Stimulated activated CD8-positive, alpha-beta memory T cell treated with anti-CD3 and anti-CD28 coated beads, Interleukin-7, amount 100 ng/mL, for 1 hour (primary cell): ENCODE results near the gene LGALSL.
"Not testable (repeated sequence)": the region's sequence is repeated elsewhere in the genome, so short reads cannot be mapped to it uniquely, and the experiment has no call there.

ENCODE experiments used
- DNase-seq, 2 donors: peaks; one replicate each; pipeline ENCODE4 v3.0.0-alpha.2; 2020; ENCODE audit warnings: low read depth in 2 of 2

The LGALSL gene

DNA sequence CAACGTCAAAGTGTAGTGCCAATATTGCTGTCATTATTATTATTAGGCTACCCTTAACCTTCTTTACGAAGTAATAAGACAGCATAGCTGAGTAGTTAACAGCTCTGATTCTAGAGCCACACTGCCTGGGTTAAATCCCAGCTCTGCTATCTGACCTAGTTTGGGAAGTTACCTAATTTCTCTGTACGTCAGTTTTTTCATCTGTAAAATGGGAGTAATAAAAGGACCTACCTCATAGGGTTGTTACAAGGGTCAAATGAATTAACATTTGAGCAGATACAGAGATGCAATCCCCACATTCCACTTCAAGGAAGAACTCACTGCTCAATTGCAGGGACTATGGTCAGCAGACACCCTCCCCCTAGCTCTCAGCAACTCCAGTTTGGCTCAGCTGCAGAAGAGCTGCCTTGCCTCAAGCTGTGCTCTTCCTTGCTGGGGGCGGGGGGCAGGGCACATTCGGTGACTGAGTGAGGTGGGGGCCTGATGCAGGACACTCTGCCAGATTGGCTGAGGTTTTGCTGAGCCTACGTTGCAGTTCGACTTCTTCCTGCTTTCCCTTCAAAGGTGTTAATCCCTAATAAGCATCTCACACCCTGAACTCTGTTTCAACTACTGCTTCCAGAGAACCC, 11.0 kb upstream of the LGALSL start:
- no peak for DNase-seq

DNA sequence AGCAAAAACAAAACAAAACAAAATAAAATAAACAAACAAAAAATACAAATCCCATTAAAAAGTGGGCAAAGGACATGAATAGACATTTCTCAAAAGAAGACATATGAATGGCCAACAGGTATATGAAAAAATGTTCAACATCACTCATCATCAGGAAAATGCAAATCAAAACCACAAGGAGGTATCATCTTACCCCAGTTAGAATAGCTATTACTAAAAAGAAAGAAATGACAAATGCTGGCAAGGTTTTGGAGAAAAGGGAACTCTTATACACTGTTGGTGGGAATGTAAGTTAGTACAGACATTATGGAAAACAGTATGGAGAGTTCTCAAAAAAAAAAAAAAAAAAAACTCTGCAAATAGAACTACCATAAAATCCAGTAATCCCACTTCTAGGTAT, 8.0 kb upstream of the LGALSL start:
- DNase-seq: not testable (repeated sequence)

DNA sequence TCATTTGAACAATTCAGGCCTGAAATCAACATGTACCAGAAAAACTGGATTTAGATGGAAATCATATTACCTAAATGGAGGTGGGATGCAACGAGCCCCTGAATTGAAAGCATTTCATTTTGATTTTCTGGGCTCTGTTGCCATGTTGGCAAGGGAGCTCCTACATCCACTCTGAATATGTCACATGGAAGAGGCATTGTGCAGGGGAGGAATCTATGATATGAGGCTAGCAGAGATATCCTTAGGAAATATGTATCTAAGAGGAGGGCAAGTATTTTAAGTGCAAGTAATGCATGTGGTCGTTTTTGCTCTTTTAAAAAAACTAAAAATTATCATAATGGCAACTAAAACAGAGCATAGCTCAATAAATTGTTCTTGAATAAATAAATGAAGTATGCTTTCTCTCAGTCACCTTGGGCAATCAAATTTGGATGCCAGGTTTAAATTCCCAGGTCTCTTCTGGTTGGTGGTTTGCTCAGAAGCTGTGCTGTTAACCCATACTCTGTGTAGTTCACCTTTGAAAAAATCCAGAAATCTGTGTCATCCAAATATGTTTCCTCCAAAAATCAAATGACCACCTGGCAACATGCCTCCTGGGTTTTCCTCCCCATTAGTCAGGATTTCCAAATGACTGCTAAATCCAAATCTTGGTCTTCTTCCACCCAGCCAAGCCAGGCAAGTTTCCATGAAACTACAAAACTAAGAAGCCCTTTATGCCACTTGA, 6.5 kb upstream of the LGALSL start:
- no peak for DNase-seq

DNA sequence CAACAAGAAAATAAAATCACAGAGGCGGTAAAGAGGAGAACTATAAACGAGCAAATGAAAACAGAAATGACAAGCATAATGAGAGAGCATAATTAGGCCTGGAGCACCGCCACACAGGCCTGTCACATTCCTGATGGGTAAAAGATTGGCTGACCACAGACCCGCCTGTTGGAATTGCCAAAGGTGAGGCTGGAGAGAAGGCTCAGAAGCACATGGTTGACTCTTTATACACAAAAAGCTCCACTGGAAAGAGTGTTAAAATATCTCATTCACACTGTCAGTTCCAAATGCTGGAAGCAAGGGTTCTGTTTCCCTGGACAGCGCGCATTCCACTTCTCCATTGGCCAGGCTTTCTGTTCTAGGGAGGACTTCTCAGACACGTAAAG, 5.9 kb upstream of the LGALSL start:
- DNase-seq: no peak

DNA sequence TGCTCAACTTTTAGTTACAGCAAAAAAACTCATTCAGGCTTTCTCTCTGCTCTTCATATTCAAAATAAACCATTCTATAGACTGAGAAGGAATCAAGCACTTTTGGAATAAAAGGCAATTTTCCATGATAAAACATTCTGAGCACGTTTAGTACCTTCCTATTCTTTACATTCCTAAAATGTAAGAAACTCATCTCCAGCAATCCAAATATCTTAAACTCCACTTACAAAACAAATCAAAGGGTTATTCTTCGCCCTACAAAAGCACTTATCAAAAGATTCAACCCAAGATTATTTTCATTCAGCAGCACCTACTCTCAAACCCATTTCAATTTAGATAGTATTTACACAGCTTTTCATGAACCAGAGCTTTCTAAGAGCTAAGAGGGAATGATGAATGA, 2.9 kb upstream of the LGALSL start:
- DNase-seq: no peak

DNA sequence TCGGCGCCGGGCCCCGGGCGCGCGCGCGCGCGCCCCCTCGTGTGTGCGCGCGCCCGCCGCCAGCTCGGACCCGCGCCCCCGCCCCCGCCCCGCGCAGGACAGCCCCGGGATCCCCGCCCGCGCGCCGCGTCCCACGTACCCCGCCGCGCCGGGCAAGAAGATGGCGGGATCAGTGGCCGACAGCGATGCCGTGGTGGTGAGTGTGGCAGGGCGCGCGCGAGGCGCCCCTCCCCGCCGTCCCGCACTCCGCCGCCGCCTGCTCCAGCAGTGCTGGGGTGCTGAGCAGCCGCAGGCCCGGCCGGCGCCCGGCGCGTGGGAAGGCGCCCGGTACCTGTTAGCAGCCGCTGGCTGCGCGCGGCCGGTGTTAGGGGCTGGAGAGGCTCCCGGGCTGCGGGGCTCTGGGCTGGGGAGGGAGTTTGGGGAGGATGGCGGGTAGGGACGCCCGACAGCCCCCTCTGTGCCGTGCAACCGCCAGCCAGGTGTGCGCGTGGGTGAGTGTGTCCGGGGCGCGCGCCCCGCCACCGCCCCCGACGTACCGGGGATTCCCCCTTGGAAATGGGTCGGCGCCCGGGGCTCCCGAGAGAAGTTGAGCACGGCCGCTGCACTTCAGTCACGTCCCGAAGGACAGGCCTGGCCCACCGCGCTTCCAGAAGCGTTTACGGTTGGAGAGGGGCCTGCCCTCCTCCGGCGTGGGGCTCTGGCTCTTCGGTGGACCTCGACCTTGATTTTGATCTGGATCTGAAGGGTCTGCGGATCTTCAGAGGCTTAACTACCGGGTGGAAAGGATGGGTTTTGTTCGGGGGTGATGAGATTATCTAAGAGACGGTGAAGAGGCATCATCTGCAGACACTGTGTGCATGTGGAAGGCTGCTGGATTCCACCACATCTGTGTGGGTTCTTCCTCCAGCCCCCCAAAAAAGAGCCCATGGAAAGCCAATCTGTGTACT, 697 bp downstream of the LGALSL start:
- no peak for DNase-seq

DNA sequence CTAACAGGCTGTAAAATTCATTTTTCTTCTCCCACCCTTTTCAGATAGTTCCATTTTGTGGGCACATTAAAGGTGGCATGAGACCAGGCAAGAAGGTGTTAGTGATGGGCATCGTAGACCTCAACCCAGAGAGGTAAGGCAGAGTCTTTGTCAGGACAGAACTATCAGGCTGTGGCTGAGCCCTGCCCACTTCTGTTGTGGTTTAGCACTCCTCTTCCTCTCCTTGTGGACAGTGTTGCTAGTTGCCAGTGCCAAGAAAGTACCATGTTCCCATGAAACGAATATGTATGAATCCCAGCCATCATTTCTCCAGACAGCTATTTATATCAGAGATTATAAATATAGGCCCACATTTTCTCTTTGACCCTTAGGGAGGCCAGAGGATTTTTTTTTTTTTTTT, 1.6 kb downstream of the LGALSL start:
- no peak for DNase-seq

DNA sequence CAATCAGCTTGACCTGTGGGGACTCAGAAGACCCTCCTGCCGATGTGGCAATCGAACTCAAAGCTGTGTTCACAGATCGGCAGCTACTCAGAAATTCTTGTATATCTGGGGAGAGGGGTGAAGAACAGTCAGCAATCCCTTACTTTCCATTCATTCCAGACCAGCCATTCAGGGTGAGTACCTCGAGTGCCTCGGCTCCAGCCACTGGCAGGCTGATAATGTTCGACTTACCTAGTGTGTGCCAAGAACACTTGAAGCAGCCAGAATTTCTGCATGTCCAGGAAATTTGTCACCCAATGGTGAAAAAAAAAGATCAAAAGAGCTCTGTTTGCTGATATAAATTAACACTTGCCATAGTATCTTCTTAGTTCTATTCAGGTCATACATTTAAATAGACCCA, 2.3 kb downstream of the LGALSL start:
- no peak for DNase-seq

DNA sequence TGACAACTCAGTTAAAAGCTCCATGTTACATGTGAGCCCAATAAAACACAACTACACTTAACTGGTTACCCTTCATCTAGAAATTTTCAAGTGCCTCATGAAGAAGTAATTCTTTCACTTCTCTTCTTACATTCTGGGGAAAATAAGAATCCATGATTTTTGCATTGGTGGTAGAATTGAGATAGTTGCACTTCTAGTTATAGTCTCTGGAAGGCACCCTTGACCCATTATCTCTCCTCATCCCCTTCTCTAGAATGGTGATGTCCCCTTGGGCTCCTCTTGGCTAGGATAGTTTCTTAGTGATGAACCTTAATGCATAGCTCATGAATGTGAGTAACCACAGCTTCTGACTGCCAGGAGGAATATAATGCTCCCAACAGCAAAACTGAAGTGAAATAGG, 3.6 kb downstream of the LGALSL start:
- DNase-seq: no peak

DNA sequence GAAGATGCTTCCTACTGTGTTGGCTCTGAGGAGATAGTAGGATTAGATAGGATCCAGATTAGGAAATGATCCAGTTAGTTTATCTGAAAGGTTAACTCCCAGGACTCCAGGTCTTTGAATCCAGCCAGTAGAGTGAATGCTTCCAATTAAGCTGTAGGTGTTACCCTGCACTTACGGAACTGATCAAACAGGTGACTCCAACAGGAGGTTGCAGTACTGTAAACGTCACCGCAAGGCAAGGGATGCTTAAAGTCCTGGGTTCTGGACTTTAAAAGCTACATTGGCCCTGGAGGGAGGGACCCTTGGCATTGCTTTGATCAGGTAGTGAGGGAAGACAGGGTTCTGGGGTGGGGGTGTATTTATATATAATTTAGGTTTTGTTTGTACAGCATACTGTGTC, 5.6 kb downstream of the LGALSL start:
- no peak for DNase-seq

DNA sequence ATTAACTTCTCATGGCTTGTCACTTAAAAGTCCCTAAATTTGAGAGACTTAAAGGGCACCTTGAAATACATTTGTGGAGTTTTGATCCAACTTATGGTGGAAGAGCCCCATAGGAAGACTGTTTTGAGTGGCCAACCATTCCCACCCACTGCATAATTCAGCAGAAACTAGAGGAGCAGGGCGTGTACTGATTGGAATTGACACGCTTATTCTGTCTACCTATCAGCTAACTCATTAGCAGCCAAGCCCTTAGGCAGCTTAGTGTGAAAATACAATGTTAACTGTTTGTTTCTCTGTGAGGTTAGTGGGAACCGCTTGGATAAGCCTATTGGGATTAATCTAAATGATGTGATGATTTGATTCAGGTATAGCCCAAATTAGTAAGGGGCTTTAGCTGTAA, 6.4 kb downstream of the LGALSL start:
- no peak for DNase-seq

DNA sequence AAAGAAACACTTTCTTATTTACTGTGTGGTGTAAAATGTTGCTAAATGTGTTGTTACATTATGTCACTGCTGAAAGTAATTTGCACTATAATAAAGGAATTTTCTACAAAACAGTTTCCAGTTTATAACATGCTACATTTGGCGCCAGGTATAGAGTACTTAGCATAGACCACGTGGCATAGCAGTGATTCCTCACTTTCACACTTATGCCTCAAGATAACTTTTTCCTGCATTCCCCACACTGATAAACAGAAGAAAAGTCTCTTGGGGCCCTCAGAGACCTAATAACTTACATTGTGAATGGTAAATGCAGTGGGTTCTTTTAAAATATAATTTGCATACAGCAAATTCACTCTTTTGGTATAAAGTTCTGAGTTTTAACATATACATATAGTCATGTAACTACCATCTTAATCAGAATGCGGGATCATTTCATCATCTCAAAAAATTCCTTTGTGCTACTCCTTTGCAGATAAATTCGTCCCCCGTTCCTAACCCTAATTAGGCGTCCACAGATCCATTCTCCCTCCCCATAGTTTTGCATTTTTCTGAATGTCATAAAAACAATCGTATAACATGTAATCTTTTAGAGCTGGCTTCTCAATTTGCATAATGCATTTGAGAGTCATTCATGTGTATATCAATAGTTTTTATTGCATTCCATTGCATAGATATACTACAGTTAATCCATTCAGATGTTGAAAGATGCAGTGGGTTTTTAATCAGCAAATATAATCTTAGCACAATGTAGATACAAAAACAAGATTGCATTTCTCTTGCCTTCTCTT, 7.5 kb downstream of the LGALSL start:
- no peak for DNase-seq

DNA sequence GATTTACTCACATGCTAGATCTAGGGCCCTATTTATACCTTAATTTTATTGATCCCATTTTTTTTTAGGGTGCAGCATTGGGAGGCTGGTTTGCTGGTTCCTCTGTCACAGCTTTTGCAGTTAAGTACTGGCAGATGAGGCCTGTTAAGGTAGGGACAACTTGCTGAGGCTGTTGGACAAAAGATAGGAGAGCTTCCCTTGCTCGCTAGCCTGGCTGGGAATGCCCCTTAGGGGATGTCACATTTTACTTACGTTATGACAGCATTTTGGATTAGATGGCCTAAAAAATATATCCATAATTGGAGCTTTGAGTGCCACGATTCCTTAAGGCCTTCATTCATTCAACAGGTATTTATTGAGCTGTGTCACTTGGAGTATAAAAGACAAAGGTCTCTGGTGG, 8.2 kb downstream of the LGALSL start:
- DNase-seq: no peak

DNA sequence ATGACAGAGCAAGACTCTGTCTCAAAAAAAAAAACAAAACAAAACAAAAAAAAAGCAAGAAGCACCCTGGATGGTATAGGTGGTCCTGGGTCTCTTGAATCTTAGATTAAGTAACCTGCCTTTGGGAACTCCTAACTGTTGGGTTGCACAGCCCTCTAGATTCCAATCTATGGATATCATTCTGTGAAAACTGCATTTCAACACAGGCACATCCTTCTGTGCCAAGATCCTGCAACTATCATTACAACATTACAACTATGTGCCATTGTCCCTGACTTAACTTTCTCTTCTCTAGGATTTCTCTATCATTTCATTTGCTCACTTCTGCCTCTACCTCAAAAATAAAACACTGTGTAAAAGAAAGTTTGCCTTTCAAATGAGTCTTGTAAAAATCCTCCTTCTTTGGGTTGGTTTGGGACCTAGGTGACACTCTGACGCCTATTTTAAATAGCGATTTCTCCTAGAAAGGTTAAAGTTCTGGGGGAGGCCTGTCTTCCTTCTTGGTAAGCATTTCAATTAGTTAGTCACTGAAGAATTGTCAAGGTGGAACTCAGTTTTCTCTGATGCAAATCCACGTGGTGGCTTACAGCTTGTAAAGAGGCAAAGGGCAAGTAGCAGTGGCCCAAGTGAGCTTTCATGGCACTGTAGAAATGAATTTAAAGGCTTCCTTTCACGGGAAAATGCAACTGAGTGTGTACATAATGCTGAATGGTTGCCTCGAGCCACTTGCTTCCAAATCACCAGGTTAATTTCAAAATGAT, 9.2 kb downstream of the LGALSL start:
- no peak for DNase-seq

DNA sequence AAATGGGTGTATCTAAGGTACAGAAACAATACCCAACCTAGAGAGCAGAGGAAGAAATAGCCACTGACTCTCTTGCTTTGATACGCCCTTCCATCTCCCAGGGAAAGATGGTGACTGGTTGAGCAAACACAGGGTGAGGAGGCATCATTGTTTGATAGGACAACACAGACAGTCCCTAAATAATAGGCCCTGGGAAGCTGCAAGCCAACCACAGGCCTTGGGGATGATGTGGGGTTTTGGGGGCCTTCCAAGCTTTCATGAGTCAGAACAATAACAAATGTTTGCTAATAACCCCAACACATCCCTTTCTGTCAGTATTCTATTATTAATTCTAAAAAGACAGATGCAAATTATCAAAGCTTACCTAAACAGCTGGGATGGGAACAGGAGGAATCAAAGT, 9.8 kb downstream of the LGALSL start:
- no peak for DNase-seq

DNA sequence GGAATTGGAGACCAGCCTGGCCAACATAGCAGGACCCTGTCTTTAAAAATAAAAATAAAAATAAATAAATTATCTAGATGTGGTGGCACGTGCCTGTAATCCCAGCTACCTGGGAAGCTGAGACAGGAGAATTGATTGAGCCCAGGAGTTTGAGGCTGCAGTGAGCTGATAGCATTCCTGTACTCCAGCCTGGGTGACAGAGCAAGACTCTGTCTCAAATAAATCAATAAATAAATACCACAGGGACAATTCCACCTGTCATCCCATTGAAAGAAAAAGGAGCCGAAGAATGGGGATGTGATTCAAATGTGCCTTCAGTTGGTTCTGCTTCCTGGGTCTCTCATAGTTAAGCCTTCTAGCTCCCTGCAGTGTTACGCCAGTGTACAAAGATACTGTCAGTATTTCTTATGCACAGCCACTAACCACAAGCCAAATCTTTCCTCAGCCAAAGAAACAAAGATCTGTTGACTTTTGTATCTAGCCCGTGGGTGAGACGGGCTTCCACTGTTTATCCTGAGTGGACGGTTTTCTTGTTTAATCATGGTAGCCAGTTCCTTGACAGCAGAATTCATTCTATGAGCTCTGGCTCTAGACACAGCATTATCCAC, 12.6 kb downstream of the LGALSL start:
- no peak for DNase-seq

DNA sequence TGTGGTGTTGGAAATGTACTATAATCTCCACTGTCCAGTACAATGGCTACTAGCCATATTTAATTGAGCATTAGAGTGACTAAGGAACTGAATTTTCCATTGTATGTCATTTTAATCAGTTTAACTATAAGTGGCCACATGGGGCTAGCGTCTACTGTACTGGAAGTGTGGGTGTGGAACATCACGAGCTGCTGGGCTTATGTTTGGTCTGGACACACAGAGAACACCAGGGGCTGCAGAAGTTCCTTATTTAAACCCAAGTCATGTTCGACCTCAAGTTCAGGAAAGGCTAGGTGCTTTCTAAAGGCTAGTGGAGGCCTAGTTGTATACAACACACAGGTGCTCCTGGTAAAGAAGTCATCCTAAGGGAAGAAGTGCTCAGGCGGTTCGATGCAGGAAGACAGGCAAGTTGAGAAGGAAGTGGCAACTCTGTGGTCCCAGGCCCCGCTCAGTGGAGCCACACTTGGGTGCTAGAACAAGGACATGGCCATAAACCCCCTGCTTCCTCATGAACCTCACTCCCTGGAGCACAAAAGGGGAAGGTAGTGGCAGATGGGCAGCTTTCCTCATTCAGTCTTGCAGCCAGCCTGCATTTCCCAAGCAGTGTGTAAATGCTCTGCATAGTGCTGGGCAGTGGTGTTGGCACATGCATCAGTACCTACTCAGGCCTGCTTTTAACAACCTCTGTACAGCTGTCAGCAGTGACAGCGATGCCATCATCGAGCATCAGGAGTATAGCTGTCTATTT, 13.3 kb downstream of the LGALSL start:
- DNase-seq: no peak

DNA sequence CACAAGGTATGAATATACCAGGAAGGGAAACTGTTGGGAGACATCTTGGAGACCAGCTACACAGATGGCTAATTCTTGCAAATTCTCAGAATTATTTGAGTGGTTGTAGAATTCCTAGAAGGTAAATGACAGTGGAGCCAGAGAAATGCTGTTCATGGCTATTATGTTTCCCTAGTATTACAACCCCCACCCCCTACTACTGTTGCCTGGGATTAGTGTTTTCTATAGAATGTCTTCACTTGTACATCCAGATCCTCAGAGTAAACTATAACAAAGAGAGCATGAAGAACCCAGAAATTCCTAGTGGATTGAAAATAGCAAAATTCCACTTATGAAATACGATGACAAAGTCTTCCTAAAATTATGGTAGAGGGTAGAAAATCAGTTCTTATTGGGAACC, 15.3 kb downstream of the LGALSL start:
- DNase-seq: no peak

DNA sequence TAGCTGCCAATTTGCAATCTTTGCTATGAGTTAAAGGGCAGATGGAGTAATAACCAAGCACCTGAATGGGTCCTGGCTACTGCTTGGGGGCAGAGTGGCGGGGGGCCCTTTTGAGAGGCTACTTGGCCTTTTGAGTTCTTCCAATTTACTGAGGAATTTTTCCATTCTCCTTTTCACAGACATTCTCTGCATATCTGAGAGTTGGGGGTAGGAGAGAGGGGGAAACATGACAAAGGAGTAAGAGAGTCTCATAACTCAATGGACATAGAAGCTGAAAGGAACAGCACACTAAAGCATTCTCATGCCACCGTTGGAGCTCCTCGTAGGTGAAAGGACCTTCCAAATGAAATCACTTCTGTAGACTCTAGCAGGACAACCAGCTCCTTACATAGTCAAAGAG, 16.1 kb downstream of the LGALSL start:
- no peak for DNase-seq

DNA sequence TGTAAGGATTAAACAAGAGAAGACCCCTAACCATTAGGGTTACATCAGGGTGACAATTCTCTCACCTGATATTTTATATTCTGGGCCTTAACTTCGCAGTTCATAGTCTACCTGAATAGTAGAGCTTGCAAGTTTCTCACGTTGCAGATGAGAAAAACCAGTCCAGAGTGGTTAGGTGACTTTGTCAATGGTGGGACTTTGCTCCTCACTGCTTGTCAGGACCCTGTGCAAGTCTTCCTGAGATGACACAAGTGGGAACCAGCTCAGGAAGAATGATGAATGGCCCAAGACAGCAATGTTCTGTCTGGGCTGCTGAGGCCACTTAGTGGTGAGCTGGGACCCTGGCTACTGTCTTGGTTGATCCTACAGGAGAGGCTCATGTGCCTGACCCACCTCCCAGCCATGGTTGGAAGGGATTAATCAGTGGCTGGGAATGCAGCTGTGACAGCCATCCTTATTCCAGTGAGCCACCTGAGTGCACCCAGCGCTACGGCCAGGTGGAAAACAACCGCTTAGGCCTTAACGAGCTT, 16.9 kb downstream of the LGALSL start:
- no peak for DNase-seq
